GM21619 (cell line): ENCODE measurements around the gene ANGPTL2.

Source experiments
- ATAC-seq: cut with Tn5 transposase; IDR thresholded peaks from one replicate; pipeline ENCODE4 v1.9.1; 2021; ENCODE audit not compliant: unreplicated experiment

The ANGPTL2 gene

GRCh38 chr9:127121628-127122175 lies 733 bp downstream of the ANGPTL2 start:
- no peak for ATAC-seq

DNA sequence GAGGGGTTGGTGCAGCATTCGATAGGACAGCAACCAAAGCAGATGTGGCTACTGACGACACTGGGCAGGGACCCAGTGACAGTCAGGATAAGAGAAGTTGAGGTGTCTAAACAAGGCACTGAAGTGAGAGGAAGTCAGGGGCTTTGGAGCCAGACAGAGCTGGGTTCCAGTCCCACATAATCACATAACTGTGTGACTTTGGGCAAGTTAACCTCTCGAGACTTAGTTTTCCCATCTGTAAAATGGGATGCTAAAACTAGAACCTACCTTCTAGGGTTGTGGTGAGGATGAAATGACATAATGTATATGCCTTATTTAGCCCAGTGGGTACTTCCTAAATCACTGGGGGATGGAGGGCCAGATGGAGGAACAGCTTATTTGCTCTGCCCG lies 3.1 kb downstream of the ANGPTL2 start:
- no peak for ATAC-seq

GRCh38 chr9:127118597-127119319 lies 3.7 kb downstream of the ANGPTL2 start:
- no peak for ATAC-seq

- ATAC-seq = no peak
These were observed 4.6 kb downstream of the ANGPTL2 start for GRCh38 chr9:127117801-127118200.

DNA sequence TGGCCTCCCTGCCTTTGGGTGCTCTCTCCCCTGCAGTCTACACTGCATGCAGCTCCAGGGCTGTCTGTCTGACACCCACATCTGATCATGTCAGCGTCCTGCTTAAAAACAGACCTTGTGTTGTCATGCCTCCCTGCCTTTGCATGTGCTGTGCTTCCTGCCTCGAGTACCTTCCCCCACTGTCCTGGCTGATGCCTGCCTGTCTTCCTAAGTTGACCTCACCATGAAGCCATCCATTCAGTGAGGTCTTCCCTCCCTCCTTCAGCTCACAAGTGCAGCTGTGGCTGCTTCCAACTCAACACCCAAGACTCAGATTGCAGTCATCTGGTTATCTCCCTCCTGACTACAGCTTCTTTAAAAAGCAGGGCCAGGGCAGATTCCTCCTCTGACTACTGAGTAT lies 5.5 kb downstream of the ANGPTL2 start:
- no peak for ATAC-seq

DNA sequence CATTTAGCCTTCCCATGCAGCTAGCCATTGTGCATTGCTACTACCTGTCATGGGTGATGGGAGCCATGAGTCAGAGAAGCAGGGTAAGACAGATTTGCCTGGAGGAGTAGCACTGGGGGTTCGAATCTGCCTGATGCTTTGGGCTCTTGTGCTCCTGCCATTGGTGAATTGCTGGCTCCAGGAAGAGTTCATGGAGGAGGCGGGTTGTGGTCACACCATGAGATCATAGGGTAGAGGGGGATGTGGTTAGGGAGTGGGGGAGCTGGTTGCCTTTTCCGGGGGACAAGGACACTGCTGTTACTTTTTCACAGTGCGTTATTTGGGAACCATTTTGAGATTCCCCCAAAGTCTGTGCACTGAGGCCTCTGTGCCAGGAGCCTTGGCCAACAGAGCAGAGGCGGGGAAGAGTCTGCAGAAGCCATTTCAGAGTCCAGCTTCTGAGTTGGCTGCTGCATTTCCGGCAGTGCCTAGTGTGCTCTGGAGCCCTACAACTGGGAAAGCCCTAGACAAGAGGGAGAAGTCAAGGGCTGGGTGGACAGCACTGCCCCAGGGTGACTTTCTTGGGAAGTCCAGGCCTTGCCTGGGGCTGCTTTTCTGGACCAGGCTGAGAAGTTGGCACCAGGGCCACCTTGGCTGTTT lies 6.2 kb downstream of the ANGPTL2 start:
- no peak for ATAC-seq

DNA sequence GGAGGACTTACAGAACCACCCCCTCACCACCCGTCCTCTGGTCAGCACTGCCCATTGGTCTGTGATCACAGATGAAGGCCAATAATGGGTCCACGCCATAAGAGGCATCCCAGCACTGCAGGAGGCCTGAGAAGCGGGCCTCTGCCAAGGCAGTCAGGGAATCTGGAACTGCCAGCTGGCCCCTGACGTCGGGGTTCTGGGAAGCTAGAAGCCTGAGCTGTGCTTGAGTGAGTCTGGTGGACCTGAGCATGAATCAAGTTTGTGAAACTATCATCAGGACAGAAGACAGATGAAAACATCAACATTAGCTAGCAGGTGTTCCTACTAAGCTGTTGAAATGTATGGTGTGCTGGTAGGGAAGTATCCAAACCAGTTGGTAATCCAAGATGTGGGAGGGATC lies 7.8 kb downstream of the ANGPTL2 start:
- ATAC-seq = no peak

- no peak for ATAC-seq
These were observed 9.1 kb downstream of the ANGPTL2 start for GRCh38 chr9:127113191-127113972.

GRCh38 chr9:127112735-127113161 lies 9.7 kb downstream of the ANGPTL2 start:
- no peak for ATAC-seq

DNA sequence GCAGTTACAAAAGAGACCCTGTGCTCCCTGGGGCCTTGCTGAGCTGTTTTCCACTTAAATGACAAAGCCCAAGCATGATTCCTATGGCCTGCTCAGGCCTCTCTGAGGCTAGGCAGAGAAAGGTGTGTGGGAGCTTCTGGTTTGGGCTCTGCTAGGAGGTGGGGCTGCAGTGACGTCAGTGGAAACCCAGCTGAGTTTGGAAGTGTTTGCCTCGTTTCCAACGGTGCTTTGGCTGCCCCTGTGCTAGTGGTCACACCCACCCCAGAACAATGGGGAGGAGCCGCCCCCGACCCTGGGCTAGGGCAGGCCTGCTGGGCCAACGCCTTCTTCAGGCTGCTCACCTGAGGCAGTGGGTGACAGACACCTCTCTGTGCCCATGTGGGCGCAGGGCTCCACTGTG lies 10.4 kb downstream of the ANGPTL2 start:
- no peak for ATAC-seq

GRCh38 chr9:127109212-127109711 lies 13.2 kb downstream of the ANGPTL2 start:
- no peak for ATAC-seq

- no peak for ATAC-seq
These were observed 14.2 kb downstream of the ANGPTL2 start for GRCh38 chr9:127107929-127108876.

- no peak for ATAC-seq
These were observed 15.1 kb downstream of the ANGPTL2 start for GRCh38 chr9:127107171-127107928.

- ATAC-seq = no peak
These were observed 16.0 kb downstream of the ANGPTL2 start for GRCh38 chr9:127106466-127106855.

GRCh38 chr9:127105805-127106465 lies 16.5 kb downstream of the ANGPTL2 start:
- ATAC-seq = no peak

- no peak for ATAC-seq
These were observed 17.7 kb downstream of the ANGPTL2 start for GRCh38 chr9:127104581-127105311.

DNA sequence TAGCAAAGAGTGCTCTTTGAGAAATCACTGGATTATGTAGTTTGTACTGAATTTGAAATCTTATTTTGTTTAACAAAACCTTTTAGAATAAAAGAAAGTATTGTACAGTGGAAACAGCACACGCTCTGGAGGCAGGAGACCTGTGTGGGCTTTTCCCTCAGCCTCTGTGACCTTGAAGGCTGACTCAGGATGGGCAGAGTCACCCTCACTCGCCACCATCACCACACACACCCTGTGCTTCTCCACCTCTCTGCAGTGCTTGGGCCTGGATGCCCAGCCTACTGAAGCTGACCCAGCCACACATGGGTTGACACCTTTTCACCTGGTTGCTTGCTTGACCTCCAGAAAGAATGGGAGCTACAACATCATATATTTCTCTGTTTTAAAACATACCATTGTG lies 19.6 kb downstream of the ANGPTL2 start:
- ATAC-seq = no peak

DNA sequence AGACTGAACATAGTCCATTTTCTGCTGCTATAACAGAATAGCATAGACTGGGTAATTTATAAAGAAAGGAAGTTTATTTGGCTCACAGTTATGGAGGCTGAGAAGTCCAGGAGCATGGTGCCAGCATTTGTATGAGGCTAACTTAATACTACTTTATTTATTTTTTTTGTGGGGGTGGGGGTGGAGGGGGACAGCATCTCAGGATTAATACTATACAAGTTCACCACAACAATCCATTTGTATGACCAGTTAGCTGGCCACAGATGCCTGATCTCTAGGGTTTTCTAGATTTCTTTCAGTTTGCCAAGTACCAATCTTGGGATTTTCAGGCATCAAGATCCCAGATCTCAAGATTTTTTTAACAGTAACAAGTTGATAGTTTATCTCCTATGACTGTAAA lies 20.3 kb downstream of the ANGPTL2 start:
- ATAC-seq = no peak
